ENCODE data around the gene CD33.
"Not testable (repeated sequence)": the region's sequence is repeated elsewhere in the genome, so short reads cannot be mapped to it uniquely, and the experiment has no call there.

Gene CD33

DNA sequence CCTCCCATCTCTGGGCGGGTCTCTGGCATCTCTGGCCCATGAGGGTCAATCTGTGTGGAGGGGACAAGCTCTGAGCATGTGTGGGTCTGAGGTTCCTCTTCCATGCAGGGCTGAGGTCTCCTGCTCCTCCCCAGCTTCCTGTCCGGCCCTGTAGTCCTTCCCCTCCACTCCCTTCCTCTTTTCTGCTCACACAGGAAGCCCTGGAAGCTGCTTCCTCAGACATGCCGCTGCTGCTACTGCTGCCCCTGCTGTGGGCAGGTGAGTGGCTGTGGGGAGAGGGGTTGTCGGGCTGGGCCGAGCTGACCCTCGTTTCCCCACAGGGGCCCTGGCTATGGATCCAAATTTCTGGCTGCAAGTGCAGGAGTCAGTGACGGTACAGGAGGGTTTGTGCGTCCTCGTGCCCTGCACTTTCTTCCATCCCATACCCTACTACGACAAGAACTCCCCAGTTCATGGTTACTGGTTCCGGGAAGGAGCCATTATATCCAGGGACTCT, at the start of gene CD33:
TSS of gene CD33 (plus strand) at position 183 of the 496 bp plus-strand sequence. CDS start at position 222, 39 bp downstream.
- not testable (repeated sequence) for DNase-seq

DNA sequence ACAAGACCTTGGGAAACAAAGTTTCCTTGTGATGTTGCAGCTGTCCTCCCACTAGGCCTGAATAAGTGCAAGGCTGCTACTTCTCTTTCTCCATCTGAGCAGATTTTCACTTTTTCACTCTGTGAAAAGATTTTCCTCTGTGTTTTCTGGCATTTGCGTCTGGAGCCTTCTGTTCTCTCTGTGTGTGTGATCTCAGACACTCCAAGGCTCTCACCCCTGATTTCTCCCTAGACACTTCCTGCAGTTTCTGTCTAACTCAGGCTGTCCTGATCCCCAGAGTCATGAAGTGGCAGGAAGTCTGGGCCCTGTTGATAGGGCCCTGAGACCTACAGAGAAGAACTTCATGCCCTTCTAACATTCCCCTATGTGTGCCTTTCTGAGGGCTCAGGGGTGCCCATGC, 45.6 kb upstream of the CD33 start:
- no peak for DNase-seq

DNA sequence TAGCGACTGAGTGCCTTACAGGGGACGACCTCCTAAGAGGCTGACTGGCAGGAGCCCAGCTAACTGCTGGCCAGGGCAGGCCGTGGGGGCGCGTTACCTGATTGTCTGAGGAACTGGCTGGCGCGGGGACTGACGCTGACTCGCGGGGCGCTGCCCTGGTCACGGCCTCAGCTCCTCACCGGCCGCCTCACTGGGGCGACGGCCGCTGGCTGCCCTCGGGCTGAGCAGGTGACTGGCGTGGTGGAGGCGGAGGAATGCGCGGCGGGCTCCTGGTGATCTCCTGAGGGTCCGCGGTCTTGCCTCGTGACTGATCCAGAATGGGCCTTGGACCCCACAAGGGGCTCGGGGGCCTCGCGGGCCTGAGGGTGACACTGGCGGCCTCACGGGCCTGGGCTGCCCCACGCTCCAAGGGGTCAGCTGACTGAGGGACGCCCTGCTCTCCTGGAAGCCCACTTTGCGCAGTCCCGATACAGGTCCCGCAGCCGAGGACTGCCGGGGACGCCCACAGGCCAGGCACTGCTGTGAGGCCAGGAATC, 43.4 kb upstream of the CD33 start:
- DNase-seq, result no peak

DNA sequence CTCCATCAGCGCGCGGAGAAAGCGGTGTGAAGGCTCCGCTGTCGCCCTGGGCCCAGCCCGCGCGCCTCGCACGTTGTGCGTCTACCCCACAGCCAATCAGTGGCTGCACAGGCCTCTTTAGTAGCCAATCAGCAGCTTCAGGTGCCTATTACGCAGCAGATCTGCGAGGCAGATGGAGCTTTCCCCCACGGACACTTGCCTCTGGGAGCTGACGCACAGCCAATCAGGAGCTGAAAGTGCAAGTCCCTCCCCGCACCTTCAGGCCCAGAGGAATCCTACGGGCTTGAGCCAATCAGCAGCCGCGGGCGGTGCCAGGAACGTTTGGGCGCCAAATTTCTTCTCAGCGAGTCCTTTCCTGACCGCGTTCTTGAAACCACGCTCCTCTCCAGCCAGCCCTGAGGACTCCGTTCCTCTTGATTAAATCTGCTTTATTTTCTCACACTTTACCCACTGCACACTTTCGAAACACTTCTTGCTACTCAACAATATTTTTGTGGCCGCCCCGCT, 42.9 kb upstream of the CD33 start:
- no peak for DNase-seq

DNA sequence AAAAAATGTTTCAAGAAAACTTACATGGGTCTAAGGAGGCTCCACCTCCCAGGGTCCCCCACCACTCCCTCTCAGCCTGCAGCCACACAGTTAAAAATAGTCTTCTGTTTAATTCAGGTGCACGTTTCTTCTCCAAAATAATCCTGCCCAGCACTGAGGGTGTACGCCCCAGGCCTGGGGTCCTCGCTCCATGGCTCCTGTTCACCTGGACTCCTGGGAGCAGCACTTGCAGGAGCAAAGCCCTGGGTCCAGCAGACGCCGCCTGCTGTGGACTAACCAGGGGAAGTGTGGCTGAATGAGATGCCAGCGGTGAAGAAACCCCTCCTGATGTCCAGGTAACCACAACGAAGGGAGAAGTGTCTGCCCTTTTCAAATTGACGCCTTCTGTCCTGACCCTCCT, 41.3 kb upstream of the CD33 start:
- no peak for DNase-seq

DNA sequence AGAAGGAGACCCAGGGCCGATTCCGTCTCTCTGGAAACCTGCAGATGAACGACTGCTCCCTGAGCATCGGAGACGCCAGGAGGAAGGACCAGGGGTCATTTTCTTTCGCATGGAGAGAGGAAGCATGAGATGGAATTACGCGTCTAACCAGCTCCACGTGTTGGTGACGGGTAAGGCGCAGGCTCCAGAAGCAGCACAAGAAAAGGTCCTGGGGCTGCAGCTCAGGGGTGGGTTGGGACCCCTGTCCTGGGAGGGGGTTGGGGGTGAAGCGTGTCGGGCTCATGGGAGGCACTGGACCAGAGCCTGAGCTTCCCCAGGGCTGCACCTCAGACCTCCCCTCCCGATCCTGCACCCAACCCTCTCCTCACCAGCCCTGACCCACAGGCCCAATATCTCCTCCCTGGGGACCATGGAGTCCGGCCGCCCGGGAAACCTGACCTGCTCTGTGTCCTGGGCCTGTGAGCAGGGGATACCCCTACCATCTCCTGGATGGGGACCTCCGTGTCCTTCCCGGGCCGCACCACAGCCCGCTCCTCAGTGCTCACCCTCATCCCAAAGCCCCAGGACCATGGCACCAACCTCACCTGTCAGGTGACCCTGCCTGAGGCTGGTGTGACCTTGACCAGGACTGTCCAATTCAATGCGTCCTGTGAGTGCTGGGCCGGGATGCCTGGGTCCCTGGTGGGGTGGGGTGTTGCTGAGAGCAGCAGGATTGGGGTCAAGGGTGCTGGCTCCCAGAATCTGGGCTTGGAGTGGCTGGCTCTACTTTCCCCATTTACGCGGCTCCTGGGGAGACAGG, 39.6 kb upstream of the CD33 start:
- no peak for DNase-seq

DNA sequence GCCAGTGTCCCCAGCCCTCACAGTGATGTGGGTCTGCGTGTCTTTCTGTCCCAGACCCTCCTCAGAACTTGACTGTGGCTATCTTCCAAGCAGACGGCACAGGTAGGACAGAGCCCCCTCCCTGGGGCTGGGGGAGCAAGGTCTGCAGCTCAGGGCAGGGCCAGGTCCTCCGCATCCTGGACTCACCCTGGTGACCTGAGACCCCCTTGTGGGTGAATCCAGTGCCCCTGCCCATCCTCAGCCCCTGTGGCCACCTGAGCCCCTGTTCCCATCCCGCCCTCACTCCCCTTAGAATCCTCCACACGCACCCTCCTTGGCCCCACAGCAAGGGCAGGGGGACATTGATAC, 39.0 kb upstream of the CD33 start:
- no peak for DNase-seq

DNA sequence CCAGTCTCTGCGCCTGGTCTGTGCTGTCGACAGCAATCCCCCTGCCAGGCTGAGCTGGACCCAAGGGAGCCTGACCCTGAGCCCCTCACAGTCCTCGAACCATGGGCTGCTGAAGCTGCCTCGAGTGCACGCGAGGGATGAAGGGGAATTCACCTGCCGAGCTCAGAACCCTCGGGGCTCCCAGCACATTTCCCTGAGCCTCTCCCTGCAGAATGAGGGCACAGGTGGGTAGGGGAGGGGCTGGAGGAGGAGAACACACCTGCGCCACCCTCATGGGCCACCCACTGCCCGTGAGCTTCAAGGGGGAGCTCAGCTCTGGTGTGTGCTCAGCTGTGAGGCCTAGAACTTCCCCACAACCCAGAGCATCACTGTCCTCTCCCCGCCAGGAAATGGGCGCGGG, 38.6 kb upstream of the CD33 start:
- DNase-seq, result no peak

DNA sequence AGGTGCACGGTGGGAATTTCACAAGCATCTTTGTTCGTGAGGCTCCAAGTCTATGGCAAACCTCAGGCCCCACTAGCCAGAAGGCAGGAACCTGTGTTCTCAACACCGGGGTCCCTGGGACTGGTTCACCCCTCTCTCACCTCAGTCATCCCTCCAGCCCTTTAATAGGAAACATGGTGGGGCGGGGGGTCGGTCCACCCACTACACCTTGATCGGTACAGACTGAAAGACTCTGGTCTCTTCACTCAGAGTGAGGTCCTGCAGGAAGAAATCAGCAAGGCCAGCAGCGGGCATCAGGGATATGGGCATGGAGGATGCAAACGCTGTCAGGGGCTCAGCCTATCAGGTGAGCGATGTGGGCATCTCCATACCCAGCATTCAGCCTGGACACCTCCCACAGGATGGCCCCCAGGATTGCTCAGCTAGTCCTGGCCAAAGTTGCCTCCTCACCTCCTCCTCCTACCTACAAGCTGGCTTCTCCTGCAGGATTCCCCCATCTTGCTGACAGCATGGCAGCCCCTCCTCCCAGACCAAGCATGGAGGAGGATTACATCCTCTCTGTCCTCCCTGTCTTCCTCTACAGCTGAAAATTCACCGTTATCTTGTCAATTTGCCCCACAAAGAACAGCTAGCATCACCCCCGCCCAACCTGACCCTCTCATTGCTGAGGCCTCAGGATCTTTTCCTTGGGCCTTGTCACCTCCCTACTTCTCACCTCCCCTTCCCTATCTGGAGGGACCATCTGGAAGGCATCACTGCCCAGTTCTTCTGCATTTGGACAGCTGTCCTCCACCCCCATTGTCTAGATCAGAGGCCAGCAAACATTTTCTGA, 37.3 kb upstream of the CD33 start:
- DNase-seq, result no peak

DNA sequence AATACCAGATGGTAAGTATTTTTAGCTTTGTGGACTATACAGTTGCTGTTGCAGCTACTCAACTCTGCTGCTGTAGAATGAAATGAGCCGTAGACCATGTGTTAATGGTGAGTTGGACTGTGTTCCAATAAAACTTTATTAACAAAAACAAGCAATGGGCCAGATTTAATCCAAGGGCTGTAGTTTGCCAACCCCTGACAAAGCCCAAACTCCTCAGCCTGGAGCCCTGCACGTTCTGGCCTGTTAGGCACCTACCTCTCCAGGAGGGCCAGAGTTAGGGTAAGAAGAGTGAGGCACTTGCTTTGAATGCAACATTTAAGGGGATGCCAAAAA, 36.7 kb upstream of the CD33 start:
- DNase-seq, result no peak

DNA sequence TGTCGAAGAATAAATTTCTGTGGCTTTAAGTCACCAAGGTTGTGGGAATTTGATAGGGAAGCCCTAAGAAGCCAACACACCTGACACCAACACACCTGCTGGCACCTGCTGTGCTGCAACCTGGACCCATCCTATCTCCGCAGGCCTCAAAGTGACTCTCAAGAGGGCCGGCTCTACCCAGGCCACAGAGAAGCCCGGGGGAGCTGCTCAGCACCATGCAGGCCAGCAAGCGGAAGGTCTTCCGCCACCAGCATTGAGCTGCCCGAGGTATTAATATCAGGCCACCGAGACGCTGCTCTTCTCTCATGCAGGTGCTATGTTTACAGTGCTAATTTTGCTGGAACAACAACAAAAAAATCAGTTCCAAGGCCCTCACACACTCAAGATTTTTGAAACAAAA, 32.2 kb upstream of the CD33 start:
- DNase-seq, result no peak

DNA sequence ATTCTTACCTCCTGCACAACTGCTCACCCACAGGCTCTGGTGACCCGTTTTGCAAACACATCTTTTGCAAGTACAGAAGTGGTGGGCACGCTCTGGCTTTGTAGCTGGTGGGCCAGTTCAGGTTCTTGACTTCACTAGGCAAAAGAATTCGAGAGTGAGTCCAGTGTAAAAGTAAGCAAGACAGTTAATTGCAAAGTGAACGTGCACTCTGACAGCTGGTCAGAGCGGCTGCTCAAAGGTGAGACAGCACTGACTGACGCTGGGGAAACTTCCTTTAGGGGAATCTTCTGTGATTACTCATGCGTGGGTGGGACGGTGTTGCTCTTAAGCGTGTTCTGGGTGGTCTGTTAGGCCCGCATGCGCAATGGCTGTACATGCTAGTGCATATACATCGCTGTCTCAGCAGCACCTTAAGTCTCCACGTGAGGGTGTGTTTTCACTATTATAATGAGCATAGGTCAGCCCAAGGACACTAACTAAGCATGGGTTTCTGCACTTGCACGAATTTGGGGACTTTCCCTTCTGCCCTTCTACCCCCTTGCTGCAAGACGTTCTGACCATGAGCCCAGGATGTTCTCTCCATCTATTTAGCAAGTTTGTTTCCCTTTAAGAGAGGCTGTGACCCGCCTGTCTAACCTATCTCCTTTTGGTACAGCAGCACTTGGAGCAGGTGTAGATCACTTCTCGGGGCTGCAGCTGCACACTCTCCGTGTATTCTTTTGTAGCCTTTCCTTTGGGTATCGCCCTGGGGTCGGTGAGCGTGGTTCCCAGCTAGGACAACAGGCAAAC, 30.2 kb upstream of the CD33 start:
- no peak for DNase-seq

DNA sequence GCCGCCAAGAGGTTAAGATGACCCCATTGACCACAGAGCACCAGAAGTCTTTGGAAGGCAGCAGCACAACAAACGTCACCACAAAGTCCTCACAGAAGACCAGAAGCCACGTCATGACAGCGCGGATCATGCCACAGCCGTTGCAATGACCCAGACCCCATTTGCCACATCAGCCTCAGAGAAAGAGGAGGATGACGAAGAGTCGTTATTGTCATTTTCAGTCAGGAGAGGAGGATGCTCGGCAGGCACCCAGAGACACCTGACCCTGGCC, 29.6 kb upstream of the CD33 start:
- no peak for DNase-seq

DNA sequence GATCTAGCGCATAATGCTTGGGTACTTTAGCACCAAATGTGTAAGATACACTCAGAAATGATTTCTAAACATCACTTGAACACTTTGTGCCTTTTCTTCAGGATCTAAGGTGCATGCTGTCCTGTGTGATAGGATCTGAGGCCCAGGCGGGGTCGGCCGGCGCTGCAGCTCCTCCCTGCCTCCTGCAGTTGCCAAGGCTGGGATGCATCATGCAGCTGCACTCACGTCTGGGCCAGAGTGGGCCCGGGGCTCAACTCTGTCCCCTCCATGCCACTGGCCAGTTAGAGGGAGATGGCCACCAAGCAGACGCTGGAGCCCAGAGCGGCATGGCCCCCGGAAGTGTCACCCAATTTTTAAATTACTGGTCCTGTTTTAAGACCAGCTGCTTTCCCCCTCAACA, 29.3 kb upstream of the CD33 start:
- no peak for DNase-seq

DNA sequence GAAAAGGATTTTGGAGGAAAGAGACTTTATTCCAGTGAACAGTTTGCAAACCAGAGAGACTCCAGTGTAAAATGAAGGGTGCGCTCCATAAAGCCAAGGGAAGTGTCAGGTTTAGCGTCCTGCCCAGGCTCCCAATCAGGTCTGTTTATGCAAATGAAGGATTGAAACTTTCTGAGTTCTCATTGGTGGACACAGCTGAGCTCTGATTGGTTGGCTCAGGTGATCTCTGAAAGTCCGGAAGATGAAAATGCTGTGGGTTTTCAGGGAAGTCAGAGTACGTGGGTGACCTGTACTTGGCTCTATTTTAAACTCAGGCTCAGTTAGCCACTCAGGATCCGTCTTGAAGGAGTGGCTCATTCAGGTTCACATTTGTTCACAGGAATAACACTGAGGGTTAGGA, 28.7 kb upstream of the CD33 start:
- no peak for DNase-seq

DNA sequence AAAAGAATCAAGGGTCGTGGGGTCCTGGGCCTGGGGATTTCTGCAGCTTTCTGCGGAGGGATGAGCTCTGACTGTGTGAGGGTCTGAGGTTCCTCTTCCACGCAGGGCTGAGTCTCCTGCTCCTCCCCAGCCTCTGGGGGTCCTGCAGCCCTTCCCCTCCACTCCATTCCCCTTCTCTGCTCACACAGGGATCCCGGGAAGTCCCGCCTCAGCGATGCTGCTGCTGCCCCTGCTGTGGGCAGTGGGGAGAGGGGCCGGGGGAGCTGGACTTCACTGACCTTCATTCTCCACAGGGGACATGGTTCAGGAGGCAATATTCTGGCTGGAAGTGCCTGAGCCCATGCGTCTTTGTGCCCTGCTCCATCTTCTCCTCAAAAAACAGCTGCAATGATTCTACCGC, 26.2 kb upstream of the CD33 start:
- no peak for DNase-seq

DNA sequence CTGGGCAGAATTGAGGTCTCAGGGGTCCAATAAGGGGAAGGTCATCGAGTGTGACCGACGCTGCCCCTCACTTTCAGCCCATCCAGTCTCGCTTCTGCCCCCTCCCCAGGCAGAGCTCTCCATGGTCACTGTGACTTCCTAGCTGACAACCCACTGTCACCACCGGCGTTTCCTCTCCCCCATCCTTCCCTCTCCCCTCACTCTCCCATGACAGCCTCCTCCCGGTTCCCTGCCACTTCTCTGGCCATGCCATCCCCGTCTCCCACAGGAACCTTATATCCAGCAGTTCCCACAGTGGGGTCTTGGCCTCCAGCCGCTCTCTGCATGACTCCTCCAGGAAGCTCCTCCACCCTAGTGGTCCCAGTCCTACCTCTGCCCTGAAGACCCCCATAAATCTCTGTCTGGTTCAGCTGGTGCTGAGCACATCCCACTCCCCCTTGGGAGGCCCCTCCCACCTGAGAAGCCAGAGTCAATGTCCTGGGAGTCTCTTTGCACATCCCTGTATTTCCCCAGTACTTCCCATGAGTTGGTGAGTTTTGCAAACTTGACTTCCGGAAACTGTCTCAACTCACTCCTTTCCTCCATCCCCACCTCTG, 24.7 kb upstream of the CD33 start:
- DNase-seq, result no peak

DNA sequence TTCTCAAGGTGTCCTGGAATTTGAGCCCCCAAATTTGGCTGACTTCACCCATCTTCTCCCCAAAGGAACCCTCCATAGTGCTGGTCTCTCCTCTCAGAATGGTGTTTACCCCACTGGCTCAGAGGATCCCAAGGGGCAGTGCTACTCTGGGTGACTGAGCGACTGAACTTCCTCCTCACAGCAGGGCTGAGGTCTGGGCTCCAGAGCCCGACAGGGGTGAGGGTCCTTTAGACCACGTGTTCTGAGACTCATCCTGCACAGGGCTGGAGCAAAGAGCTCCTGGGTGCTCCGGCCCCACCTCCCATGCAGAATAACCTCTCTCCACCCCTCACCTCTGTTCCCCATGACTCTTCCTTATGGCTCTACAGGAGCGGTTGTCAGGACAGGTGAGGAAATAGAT, 23.2 kb upstream of the CD33 start:
- DNase-seq, result no peak

DNA sequence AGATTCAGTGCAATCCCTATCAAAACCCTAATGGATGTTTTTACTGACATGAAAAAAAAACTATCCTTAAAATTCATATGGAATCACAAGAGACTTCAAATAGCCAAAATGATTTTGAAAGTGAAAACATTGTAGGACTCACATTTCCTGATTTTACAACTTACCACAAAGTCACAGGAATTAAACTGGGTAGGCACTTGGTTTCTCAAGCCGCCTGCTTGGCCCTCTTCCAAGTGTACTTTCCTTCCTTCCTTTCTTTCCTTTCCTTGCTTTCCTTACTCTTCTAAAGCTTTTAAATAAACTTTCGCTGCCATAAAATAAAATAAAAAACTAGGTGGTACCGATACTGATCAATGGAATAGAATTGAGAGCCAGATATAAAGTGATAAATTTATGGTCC, 21.0 kb upstream of the CD33 start:
- no peak for DNase-seq

DNA sequence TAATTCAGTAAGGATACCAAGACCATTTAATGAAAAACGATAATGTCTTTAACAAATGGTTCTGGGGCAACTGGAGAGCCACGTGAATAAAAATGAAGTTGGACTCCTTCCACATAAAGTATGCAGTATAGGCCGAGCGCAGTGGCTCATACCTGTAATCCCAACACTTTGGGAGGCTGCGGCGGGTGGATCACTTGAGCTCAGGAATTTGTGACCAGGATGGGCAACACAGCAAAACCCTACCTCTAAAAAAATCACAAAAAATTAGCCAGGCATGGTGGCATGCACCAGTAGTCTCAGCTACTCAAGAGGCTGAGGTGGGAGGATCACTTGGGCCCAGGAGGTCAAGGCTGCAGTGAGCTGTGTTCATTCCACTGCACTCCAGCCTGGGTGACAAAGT, 20.6 kb upstream of the CD33 start:
- DNase-seq, result no peak

DNA sequence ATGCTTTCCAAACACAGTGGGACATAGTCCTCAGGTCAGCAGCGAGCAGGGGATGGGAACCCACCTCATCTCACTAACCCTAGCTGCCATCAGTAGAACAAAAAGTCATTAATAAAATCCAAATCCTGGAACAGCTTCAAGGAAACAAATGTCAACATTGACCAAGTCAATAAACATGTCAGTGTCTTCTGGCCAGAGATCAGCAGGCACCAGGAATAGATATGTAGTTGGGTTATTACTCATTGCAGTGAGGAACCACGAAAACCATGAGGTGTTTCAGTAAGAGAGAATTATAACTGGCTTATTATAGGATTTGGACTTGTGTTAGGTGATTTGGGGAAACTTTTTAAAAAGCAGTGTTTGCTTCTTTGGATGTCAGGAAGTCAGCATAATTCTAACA, 17.1 kb upstream of the CD33 start:
- no peak for DNase-seq

DNA sequence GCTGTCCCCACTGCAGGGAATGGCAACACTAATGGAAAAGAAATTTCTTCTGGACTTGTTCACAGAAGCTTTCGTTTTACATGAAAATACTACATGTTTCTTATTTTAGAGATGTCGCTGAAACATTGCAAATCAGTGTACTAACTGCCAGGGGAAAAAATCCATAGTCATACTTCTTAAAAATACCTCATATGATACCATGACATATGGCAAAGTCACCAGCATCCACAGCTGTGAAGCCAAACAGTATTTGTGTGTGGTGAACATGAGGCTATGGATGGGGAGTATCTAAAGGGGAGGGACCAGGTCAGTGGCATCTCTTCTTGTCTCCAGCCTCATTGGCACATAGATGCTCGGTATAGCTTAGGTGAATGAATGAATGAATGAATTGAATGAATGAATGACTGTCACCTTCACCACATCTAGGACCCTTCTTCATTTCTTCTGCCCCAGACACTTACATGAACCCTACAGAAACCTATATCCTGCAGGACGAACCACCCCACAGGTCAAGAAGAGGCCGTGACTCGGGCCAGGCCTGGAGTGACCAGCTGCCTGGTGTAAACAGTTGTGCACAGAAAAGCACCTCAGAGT, 14.6 kb upstream of the CD33 start:
- DNase-seq, result no peak
